Measurements from ENCODE around the gene TSHZ1.

TSHZ1 gene

GRCh38 chr18:75273817-75274216 is 63.2 kb downstream of the TSHZ1 start:
- no peak for DNase-seq (ENCODE audit: low read depth)
- H3K4me3 ChIP-seq (ENCODE audit: low read depth, low read length): no peak overlapping the region
- TF ChIP-seq MYC (IDR thresholded peaks at IDR 0.05; ENCODE audit: low read depth, low read length) (no peak), MAX (IDR thresholded peaks at IDR 0.05; ENCODE audit: low read depth, low read length) (no peak), POLR2A (IDR thresholded peaks at IDR 0.05; ENCODE audit: extremely low read depth, insufficient read length) (no peak), CTCF (IDR thresholded peaks at IDR 0.05; ENCODE audit: low read depth, low read length) (no peak)

- TF ChIP-seq CTCF (IDR thresholded peaks at IDR 0.05; ENCODE audit: low read depth, low read length): no peak
- no peak for TF ChIP-seq POLR2A (IDR thresholded peaks at IDR 0.05; ENCODE audit: extremely low read depth, insufficient read length)
- TF ChIP-seq MAX (IDR thresholded peaks at IDR 0.05; ENCODE audit: low read depth, low read length): no peak
- TF ChIP-seq MYC (IDR thresholded peaks at IDR 0.05; ENCODE audit: low read depth, low read length): no peak
These were observed 64.6 kb downstream of the TSHZ1 start for GRCh38 chr18:75275226-75275625.

GRCh38 chr18:75276818-75277609 is 66.4 kb downstream of the TSHZ1 start:
- TF ChIP-seq CTCF (IDR thresholded peaks at IDR 0.05; ENCODE audit: low read depth, low read length) (no peak), POLR2A (IDR thresholded peaks at IDR 0.05; ENCODE audit: extremely low read depth, insufficient read length) (no peak), MAX (IDR thresholded peaks at IDR 0.05; ENCODE audit: low read depth, low read length) (no peak), MYC (IDR thresholded peaks at IDR 0.05; ENCODE audit: low read depth, low read length) (no peak)
- H3K4me3 ChIP-seq (ENCODE audit: low read depth, low read length): no peak overlapping the region
- no peak for DNase-seq (ENCODE audit: low read depth)

More at GRCh38 chr18:75275226-75275625, 64.6 kb downstream of the TSHZ1 start:
- H3K4me3 ChIP-seq (ENCODE audit: low read depth, low read length): no peak overlapping the region
- no peak for DNase-seq (ENCODE audit: low read depth)

GRCh38 chr18:75277610-75277928 is 67.0 kb downstream of the TSHZ1 start:
- DNase-seq (ENCODE audit: low read depth): no peak
- H3K4me3 ChIP-seq (ENCODE audit: low read depth, low read length): no peak overlapping the region
- TF ChIP-seq MAX (IDR thresholded peaks at IDR 0.05; ENCODE audit: low read depth, low read length) (no peak), POLR2A (IDR thresholded peaks at IDR 0.05; ENCODE audit: extremely low read depth, insufficient read length) (no peak), CTCF (IDR thresholded peaks at IDR 0.05; ENCODE audit: low read depth, low read length) (no peak), MYC (IDR thresholded peaks at IDR 0.05; ENCODE audit: low read depth, low read length) (no peak)

- TF ChIP-seq MAX (IDR thresholded peaks at IDR 0.05; ENCODE audit: low read depth, low read length) (no peak), POLR2A (IDR thresholded peaks at IDR 0.05; ENCODE audit: extremely low read depth, insufficient read length) (no peak), CTCF (IDR thresholded peaks at IDR 0.05; ENCODE audit: low read depth, low read length) (no peak), MYC (IDR thresholded peaks at IDR 0.05; ENCODE audit: low read depth, low read length) (no peak)
- no peak for DNase-seq (ENCODE audit: low read depth)
- H3K4me3 ChIP-seq (ENCODE audit: low read depth, low read length): no peak overlapping the region
These were observed 68.8 kb downstream of the TSHZ1 start for GRCh38 chr18:75279381-75279780.
